AG04450 (cell line): Measurements from ENCODE around the gene ZNF638. TPM values are rescaled to one million over a fixed set of nuclear protein-coding genes. Genes with fewer than 3 reads are reported as not detected.
"Not testable (repeated sequence)": the region's sequence is repeated elsewhere in the genome, so short reads cannot be mapped to it uniquely, and the experiment has no call there.

Experiments used
- CTCF ChIA-PET: fragments of 300-600, 350-600 bp; formaldehyde crosslinking; extraction: SDS; loops from one replicate; lab custom pipeline; 2022; ENCODE audit warnings: antibody characterized with exemption, inconsistent platforms; lab: Charles Lee
- POLR2A ChIA-PET: fragments of 350-600 bp; formaldehyde crosslinking; extraction: SDS; loops from one replicate; lab custom pipeline; 2021; ENCODE audit warnings: antibody characterized with exemption, inconsistent platforms; lab: Yijun Ruan, JAX
- DNase-seq: peaks from one replicate; pipeline ENCODE4 v3.0.0-alpha.2; 2011; ENCODE audit warnings: low read depth, low spot score
- H3K27ac ChIP-seq: one replicate; pipeline ENCODE4 v1.5.1; 2012; ENCODE audit warnings: low read depth, low read length, control low read depth
- H3K27me3 ChIP-seq: one replicate; pipeline ENCODE4 v1.6.0; 2012; ENCODE audit warnings: low read length; ENCODE audit not compliant: control insufficient read depth, insufficient read depth
- H3K4me3 ChIP-seq: 2 replicates; pipeline ENCODE4 v1.5.1; 2011; ENCODE audit warnings: mild to moderate bottlenecking, low read depth, low read length, control low read depth
- H3K9me3 ChIP-seq: 2 replicates; pipeline ENCODE4 v1.5.1; 2012; ENCODE audit warnings: low read length; ENCODE audit not compliant: control insufficient read depth, insufficient read depth
- polyA plus RNA-seq: library from polyadenylated mRNA; depleted of rRNA; stranded (reverse); fragments of >200 nt; gene quantifications from 2 replicates; pipeline ENCODE4 v1.2.3, GENCODE V29; 2011
- TF ChIP-seq, protein P1 (sequence below): IDR thresholded peaks from 2 replicates; pipeline ENCODE4 v1.5.1; 2011; ENCODE audit warnings: low read depth, low read length, control low read depth, inconsistent platforms

Gene ZNF638
- polyA plus RNA-seq, 1 experiment, result 105 TPM

- DNase-seq, result no peak
- ChIA-PET POLR2A (no interaction called here), CTCF (interaction anchor here (0.6 to 3.1 kb wide), 3 partner anchors 71 to 103 kb away, joined by 3 to 10 read pairs (median 3); partner anchors contain the start of gene ZNF638)
- Histone ChIP-seq H3K27ac (no peak overlapping the region), H3K9me3 (no peaks in the 10 kb centered on the region), H3K4me3 (no peak overlapping the region), H3K27me3 (no peaks in the 10 kb centered on the region)
- TF ChIP-seq, protein P1, sequence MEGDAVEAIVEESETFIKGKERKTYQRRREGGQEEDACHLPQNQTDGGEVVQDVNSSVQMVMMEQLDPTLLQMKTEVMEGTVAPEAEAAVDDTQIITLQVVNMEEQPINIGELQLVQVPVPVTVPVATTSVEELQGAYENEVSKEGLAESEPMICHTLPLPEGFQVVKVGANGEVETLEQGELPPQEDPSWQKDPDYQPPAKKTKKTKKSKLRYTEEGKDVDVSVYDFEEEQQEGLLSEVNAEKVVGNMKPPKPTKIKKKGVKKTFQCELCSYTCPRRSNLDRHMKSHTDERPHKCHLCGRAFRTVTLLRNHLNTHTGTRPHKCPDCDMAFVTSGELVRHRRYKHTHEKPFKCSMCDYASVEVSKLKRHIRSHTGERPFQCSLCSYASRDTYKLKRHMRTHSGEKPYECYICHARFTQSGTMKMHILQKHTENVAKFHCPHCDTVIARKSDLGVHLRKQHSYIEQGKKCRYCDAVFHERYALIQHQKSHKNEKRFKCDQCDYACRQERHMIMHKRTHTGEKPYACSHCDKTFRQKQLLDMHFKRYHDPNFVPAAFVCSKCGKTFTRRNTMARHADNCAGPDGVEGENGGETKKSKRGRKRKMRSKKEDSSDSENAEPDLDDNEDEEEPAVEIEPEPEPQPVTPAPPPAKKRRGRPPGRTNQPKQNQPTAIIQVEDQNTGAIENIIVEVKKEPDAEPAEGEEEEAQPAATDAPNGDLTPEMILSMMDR, result no peak
Observed at GRCh38 chr2:71402427-71402826, 70.8 kb downstream of the ZNF638 start.

GRCh38 chr2:71409611-71410010, 78.0 kb downstream of the ZNF638 start:
- ChIA-PET CTCF (no interaction called here), POLR2A (no interaction called here)
- no peak for DNase-seq
- no peaks in the 10 kb centered on the region for H3K27me3 ChIP-seq
- TF ChIP-seq, protein P1, result no peak
- no peak overlapping the region for H3K27ac ChIP-seq
- no peaks in the 10 kb centered on the region for H3K9me3 ChIP-seq
- H3K4me3 ChIP-seq, result no peak overlapping the region

- CTCF ChIA-PET, result no interaction called here
- Histone ChIP-seq H3K27me3 (no peaks in the 10 kb centered on the region), H3K9me3 (no peaks in the 10 kb centered on the region), H3K27ac (no peak overlapping the region), H3K4me3 (no peak overlapping the region)
- TF ChIP-seq, protein P1, result no peak
- DNase-seq, result no peak
- POLR2A ChIA-PET, result no interaction called here
Observed at GRCh38 chr2:71410696-71411095, 79.1 kb downstream of the ZNF638 start.

DNA sequence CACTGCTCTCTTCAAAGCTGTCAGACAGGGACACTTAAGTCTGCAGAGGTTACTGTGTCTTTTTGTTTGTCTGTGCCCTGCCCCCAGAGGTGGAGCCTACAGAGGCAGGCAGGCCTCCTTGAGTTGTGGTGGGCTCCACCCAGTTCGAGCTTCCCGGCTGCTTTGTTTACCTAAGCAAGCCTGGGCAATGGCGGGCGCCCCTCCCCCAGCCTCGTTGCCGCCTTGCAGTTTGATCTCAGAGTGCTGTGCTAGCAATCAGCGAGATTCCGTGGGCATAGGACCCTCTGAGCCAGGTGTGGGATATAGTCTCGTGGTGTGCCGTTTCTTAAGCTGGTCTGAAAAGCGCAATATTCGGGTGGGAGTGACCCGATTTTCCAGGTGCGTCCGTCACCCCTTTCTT, 85.3 kb downstream of the ZNF638 start:
- not testable (repeated sequence) for H3K27ac ChIP-seq, H3K27me3 ChIP-seq, DNase-seq, H3K9me3 ChIP-seq, H3K4me3 ChIP-seq
- ChIA-PET POLR2A (interaction anchor here (0.7 kb wide), 1 partner anchor 128 kb away, joined by 4 read pairs; no protein-coding TSS in a partner anchor), CTCF (interaction anchor here (0.7 to 1.7 kb wide), 2 partner anchors 9 to 83 kb away, joined by 3 read pairs; no protein-coding TSS in a partner anchor)

GRCh38 chr2:71417300-71418202, 86.0 kb downstream of the ZNF638 start:
- ChIA-PET CTCF (interaction anchor here (0.7 to 1.7 kb wide), 4 partner anchors 9 to 86 kb away, joined by 3 read pairs; partner anchors contain the start of gene ZNF638), POLR2A (interaction anchor here (0.7 kb wide), 1 partner anchor 129 kb away, joined by 4 read pairs; no protein-coding TSS in a partner anchor)
- H3K4me3 ChIP-seq, result no peak overlapping the region

More at GRCh38 chr2:71417300-71418202, 86.0 kb downstream of the ZNF638 start:
- Histone ChIP-seq H3K27ac (no peak overlapping the region), H3K27me3 (no peaks in the 10 kb centered on the region), H3K9me3 (no peaks in the 10 kb centered on the region)
- TF ChIP-seq, protein P1, result no peak
- DNase-seq, result no peak
